Measurements from ENCODE around the gene EWSR1.
"Not testable (repeated sequence)": the region's sequence is repeated elsewhere in the genome, so short reads cannot be mapped to it uniquely, and the experiment has no call there.

Gene EWSR1

GRCh38 chr22:29267858-29268510 is at the start of gene EWSR1, which contains the start of gene RHBDD3:
Gene EWSR1, plus strand, starts transcription at chr22:29268268. Its CDS starts 69 bp downstream, at chr22:29268337.
Gene RHBDD3, minus strand, starts transcription at chr22:29267981. Its CDS starts 2,355 bp downstream, at chr22:29265626.
- in situ Hi-C loops (cut with HindIII; ENCODE audit: low sequenced_read_pairs), result no loop called here

DNA sequence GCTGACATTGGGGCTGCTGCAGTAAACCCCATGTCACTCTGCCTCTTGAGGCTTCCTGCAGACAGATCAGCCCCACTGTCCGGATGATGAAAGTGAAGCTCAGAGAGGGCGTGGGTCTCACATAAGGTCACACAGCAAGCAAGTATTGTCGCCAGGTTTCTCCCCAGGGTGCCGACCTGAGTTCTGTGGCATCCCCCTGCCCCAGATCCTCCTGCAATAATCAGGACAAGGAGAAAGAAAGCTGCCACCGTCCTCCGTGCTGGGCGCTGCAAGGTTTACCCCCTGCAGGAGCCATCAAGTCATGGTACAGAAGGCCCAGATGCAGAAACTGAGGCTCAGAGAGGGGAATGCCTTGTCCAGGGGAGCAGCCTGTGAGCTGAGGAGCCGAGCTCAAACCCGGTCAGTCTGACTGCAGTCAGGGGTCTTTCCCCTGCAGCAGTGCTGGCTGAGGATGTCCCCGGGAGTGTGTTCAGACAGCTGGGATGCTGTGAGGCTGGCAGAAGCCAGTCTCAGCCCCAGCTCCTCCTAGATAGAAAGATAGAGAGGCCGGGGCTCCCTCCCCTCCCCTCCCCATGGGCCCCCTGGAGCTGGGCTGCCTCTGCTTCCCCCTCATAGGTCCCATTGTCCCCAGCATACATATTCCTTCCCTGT is 49.2 kb upstream of the EWSR1 start:
- in situ Hi-C loops (cut with HindIII; ENCODE audit: low sequenced_read_pairs), result no loop called here

- in situ Hi-C loops (cut with HindIII; ENCODE audit: low sequenced_read_pairs), result not testable (repeated sequence)
Measured at GRCh38 chr22:29219409-29219782, 48.7 kb upstream of the EWSR1 start.

DNA sequence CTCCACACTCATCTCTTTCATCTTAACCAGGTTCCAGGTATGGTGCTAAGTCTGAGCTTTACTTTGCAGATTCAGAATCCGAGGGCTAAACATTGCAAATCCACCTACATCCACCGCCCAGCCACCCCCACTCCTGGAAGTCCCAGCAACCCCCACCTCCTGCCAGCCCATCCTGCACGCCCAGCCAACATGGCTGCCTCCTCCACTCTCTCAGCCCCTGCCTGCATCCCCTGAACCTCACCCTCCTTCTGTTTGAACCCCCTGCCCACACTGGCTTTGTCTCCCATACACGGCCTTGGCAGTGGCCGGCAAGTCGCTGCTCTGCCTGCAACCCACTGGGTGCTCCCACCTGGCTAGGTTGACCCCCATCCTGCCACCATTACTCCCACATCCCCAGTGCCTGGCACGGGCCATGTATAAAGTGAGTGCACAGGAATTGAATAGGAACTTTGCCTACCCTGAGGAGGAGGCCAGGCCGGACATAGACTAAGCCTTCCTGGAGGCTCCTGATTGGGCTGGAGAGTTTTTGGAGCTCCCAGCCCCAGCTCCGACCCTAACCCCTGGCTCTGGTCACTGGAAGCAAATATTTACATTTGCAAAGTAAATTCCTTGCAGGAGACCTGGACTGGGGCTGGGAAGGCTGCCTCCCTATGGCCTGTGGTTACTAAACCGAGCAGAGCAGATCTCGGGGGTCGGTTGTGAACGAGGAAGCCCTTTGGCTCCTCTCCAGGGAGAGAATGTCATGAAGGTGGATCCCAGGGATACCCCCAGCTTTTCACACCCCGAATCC is 48.0 kb upstream of the EWSR1 start:
- in situ Hi-C loops (cut with HindIII; ENCODE audit: low sequenced_read_pairs), result no loop called here

DNA sequence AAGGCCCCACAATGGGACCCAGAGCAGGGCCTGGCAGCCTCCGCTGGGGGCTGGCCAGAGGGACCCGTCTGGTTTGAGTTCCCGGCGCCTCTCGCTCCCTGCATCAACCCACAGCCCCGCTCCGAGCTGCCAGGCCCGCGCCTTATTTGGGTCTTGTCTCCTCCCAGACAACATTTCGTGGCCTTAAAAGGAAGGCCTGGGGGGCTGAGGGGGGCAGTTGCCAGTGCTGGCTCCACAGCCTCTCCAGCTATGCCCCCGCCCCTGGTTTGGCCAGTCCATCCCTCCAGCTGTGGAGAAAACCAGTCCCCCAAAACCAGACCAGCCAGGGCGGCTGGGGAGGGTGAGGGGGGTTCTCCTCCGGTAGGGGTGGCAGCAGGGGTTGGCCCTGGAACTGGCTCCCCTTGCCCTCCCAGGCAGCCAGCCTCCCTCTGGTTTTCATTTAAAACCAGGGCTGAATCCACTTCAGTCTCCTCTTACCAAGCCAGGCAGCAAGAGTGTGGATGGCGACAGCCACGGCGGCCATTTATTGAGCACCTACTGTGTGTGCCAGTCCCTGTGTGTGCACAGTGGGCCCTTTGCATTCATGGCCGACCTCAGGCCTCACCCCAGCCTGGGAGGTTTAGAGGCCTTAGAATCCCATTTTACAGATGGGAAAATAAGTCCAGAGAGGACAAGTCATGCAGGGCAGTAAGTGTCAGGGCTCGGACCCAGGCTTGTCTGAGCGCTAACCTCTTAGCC is 43.8 kb upstream of the EWSR1 start:
- in situ Hi-C loops (cut with HindIII; ENCODE audit: low sequenced_read_pairs), result no loop called here

GRCh38 chr22:29224859-29225410 is 43.1 kb upstream of the EWSR1 start:
- in situ Hi-C loops (cut with HindIII; ENCODE audit: low sequenced_read_pairs), result no loop called here

DNA sequence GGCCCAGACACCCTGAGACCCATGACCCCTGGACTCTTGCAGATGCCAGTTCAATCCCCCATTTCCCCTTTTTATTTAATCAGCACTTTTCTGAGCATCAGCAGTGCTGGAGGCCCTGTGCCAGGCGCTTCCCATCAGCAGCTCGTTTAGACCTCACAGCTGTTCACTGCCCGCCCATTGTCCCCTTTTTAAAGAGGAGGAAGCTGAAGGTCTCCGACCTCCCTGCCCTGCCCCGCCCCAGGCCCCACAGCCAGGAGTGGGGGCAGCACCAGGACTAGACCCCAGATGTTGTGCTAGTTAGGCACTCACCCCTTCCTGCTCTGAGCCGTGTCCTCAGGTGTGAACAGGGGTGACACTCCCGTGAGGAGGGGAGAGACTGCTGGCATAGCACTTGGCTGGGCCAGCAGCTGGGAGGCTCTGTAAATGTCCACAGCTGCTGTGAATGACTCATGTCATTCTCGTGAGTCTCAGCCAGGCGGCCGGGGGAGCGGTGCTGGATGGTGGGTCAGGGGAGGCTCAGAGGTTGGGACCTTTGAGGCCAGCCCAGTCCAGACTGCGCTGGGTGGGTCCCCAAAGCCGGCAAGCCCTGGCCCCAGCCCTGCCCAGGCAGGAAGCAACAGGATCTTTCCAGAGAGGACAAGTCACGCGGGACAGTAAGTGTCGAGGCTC is 42.5 kb upstream of the EWSR1 start:
- in situ Hi-C loops (cut with HindIII; ENCODE audit: low sequenced_read_pairs), result no loop called here

- in situ Hi-C loops (cut with HindIII; ENCODE audit: low sequenced_read_pairs), result no loop called here
Measured at GRCh38 chr22:29226351-29226981, 41.6 kb upstream of the EWSR1 start.

GRCh38 chr22:29230972-29231875 is 36.8 kb upstream of the EWSR1 start:
- in situ Hi-C loops (cut with HindIII; ENCODE audit: low sequenced_read_pairs), result no loop called here

DNA sequence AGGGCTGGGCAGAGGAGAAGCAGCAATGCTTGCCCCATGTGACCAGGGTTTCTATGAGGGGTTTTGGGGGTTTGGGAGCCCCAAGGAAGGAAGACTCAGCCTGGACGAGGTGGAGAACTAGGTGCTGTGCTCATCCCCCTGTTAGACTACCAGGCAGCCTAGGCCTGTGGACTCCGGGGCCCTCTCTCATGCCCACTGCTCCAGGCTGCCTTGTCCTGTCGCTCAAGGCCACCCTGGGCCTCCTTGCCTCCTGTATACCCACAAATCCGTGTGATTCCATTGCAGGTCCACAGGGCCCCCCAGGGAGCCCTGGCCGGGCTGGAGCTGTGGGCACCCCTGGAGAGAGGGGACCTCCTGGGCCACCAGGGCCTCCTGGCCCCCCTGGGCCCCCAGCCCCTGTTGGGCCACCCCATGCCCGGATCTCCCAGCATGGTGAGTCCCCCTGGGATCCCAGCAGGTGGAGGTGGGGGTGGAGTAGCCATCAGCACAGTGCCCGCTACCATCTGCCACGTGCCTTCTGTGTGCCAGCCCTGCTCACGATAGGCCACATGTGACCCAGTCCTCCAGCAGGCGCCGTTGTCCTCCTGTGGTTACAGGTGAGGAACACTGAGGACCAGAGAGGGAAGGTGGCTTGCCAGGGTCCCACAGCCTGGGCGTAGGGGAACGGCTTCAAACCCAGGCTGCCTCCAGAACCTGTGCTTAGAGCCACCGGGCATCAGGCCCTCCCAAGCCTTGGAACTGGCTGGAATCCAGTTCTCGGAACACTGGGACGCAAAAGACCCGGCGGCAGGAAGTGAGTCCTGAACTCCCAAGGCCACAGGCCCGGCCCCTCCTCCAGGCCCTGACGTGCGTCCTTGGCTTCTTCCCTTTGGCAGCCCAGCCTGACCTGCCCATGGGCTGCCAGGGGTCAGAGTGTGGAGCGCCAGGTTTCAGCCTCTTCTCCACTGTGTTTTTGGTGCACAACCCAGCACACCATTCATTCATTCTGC is 35.8 kb upstream of the EWSR1 start:
- in situ Hi-C loops (cut with HindIII; ENCODE audit: low sequenced_read_pairs), result no loop called here

DNA sequence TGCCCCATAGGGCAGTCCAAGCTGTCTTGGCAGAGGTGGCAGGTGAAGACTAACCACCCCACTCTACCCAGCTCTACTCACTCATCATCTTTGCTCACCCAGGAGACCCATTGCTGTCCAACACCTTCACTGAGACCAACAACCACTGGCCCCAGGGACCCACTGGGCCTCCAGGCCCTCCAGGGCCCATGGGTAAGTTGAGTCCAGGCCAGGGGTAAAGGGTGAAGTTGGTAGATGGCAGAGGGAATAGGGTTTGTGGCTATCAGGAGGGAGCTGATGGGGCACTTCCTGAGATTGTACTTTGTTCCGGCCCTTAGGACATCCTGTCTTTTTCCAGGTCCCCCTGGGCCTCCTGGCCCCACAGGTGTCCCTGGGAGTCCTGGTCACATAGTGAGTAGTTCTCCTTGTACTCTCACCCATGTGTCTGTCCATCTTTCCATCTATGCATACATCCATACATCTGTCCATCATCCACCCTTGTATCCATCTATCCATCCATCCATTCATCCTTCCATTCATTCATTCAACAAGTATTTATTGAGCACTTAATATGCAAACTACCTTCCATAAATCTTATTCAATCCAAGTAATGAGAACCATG is 34.7 kb upstream of the EWSR1 start:
- in situ Hi-C loops (cut with HindIII; ENCODE audit: low sequenced_read_pairs), result no loop called here

GRCh38 chr22:29240481-29240880 is 27.6 kb upstream of the EWSR1 start:
- in situ Hi-C loops (cut with HindIII; ENCODE audit: low sequenced_read_pairs), result not testable (repeated sequence)

GRCh38 chr22:29243874-29244446 is 24.1 kb upstream of the EWSR1 start:
- in situ Hi-C loops (cut with HindIII; ENCODE audit: low sequenced_read_pairs), result no loop called here

DNA sequence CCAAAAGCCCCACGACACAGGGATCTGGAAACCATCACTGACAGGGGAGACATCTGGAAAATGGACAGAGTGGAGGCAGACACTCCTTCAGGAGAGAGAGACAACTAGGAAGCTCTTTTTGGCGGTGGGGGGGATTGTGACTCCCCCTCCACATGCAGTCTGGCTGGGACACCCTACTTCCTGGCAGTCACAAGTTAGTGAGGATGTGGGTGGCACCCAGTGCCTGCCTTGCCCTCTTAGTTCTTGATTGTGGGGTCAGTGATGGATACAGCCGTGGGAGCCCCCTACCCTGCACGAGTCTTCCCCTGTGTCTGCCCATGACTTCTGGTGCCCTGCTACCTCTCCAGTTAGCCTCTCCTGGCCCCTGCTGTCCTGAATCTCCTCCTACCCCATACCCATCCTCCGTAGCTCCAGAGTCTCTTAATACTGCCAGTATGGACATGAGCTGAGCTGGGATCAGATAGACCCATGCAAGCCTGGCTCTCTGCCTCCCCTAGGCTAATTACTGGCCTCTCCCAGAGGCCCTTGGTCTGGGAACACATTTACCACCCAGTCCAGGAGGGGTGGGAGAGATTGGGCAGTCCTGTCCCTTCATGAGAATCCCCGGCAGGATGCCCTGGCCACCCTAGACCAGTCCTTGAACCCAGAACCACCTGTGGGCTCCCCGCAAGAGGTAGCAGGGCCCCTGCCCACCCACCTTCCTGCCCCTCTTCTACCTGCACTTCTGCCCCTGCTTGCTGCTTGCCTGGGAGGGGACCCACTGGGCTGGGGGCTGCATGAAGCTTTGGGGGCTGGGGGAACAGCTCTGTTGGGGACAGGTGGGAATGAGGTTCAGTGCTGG is 23.1 kb upstream of the EWSR1 start:
- in situ Hi-C loops (cut with HindIII; ENCODE audit: low sequenced_read_pairs), result no loop called here

DNA sequence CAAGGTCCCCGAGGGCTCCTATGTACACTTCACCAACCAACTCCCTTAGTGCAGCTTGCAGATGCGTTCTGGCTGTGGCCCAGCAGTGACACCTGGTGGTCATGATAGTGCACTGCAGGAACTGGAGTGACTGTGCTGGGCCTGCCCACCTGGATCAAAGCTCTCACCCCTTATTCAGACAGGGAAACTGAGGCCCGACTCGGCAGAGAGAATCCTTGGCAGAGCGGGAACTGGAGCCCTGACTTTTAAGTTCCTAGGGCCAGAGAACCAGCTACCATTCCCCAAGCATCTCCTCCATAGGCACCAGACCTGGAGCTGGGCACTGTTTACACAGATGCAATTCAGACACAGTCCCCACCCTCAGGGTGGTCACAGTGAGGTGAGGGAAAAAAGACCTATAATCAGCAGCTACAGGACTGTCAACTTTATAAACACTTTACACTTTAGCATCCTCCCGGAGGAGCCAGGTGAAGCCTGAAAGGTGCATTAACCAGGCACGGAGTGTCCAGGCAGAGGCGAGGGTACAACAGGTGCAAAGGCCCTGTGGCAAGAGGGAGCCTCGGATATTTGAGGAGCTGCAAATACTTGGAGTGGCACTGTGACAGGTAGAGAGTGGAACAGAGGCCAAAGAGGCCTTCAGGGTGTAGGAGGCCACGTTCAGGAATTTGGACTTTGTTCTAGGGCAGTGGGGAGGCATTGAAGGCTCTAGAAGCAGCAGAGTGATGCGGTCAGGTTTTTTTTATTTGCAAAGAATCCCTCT is 22.3 kb upstream of the EWSR1 start:
- in situ Hi-C loops (cut with HindIII; ENCODE audit: low sequenced_read_pairs), result no loop called here

Data from DLD1 (cell line).